ENCODE data around the gene STAMBPL1.
"Not testable (repeated sequence)": the region's sequence is repeated elsewhere in the genome, so short reads cannot be mapped to it uniquely, and the experiment has no call there.

STAMBPL1 gene

DNA sequence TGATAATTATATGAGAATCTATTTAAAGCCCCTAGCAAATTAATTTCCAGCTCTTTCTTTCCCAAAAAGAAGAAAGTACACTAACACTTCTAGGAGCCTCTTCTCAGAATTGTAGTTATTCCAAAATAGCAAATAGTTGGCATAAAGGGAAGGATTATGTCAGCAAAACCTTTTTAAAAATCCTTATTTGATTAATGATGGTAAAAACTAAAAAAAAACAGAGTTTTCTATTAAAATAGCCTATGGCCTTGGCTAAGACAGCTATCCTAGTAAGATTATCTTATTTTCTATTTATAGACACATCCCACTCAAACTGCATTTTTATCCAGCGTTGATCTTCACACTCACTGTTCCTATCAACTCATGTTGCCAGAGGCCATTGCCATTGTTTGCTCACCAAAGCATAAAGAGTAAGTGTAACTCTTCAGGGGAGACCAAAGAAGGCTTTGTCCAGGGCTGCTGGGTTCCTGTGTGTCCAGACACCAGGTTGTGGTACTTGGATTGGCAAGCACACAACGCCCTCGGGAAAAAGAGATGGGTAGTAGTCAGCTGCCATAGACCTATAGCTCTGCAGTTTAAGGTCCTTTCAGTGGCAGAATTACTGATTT is 41.0 kb downstream of the STAMBPL1 start:
- no peak for DNase-seq (ENCODE audit: low spot score)

DNA sequence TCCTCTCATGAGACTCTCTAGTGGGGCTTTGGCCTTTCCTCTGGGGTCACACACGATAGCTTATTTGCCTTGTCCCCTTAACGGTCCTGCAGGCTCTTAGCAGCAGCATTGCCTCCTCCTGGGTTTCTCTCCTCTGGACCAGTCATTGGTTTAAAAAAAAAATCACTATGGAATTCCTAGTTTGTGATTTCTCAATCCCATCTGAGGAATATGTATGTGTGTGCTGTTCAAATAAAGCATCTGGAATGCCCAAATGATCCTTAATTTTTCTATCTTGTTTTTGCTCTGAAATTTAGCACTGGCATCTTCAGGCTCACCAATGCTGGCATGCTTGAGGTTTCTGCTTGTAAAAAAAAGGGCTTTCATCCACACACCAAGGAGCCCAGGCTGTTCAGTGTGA is 42.0 kb downstream of the STAMBPL1 start:
- DNase-seq (ENCODE audit: low spot score) = no peak

DNA sequence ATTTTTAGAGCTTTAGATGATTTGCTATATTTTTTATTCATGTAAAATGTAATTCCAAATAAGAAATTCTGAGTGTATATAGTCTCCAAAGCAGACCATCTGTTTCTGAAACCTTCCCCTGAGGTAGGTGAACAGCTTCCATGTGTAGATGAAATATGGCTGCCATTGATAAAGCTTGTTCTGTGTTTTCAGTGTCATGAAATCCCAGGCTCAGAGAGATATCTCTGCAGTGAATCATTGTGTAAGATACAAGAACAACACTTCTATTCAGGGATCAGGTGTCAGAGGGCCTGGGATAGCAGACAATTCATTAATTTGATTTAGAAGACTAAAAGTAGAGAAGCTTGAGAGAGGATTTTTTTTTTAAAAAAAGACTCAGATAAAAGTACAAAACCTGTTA is 43.5 kb downstream of the STAMBPL1 start:
- DNase-seq (ENCODE audit: low spot score) = no peak

DNA sequence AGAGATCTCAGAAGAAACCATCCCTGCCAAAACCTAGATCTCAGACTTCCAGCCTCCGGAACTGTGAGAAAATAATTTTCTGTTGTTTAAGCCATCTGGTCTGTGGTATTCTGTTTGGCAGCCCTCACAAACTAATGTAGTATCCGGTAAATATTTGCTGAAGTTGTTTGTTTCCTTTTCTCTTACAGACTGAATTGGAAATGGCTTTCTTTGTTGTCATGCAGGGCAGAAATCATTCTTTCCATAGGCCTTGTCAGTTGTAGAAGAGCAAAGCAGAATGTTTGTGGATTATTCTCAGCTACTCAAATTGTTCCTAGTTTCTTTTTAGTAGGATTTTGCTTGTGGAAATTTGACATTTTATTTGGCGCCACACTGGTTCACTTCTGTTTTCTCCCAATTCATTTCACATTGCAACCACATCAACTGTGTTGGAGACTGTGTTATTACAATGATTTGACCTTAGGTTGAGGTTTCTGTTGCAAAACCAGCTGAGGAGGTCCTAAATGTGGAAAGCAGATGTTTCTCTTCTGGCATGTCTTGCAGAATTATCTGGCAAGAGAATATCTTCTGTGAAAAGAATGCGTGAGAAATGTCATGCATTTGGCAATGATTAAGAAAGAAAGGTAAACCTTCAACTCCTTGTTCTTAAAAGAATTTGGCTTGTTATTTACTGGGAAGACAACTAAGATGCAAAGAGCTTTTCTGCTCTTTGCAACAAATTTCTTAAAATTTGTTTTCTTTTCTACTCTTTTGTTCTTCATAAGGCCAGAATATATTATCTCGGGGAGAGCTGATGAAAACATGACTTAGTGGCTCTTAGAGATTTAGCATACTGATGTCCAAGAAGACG is 46.7 kb downstream of the STAMBPL1 start:
- DNase-seq (ENCODE audit: low spot score) = no peak

DNA sequence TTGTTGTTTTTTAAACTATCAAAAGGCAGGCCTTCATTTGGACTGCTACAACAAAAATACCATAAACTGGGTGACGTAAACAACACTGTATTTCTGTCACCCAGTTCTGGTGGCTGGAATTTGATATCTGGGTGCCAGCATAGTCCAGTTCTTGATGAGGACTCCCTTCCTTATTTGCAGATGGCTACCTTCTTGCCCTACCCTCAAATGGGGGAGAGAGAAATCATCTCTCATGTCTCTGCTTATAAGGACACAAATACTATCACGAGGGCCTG is 47.3 kb downstream of the STAMBPL1 start:
- DNase-seq (ENCODE audit: low spot score) = no peak

DNA sequence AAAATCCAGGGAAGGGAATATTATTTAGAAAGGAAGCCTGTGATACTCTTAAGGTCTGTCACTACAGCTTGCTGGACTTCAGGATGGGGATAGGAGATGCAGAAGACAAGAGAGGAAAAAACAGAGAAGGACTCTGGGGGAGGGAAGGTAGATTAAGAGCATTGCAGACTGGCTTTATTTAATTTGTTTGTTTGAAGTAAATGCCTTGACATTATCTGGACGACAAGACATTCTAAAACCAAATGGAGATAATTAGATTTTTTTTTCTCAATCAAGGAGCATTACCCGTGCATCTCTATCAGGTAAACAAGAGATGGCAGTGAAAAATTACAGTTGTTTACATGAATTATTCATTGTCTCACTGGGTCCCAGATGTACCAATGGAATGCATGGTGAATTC is 48.2 kb downstream of the STAMBPL1 start:
- no peak for DNase-seq (ENCODE audit: low spot score)

DNA sequence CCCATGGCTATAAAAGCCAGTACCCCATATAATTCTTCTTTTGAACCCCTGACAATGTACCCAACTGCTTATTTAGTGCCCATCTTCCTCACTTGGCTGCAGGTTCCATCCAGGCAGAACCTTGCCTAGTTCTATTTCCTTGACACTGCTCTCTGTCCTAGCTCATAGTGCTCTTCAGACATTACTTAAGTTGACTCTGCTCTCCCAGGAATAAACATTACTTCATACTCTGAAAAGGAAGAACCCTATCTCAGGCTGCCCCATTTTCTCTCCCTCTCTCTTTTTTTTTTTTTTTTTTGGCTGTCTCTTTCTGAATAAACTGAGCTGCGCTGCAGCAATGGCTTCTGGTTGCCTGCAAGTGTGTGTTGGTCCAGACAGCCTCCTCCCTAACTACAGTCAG is 51.5 kb downstream of the STAMBPL1 start:
- DNase-seq (ENCODE audit: low spot score) = no peak

DNA sequence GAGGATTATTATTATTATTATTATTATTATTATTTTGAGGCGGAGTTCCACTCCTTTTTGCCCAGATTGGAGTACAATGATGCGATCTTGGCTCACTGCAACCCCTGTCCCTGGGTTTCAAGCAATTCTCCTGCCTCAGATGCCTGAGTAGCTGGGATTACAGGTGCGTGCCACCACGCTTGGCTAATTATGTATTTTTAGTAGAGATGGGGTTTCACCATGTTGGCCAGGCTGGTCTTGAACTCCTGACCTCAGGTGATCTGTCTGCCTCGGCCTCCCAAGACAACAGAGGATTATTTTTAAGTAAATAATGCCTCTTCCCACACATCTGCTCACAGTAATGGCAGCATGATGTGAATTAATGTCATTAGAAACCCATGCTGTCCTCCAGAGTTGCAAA is 52.0 kb downstream of the STAMBPL1 start:
- DNase-seq (ENCODE audit: low spot score) = not testable (repeated sequence)

DNA sequence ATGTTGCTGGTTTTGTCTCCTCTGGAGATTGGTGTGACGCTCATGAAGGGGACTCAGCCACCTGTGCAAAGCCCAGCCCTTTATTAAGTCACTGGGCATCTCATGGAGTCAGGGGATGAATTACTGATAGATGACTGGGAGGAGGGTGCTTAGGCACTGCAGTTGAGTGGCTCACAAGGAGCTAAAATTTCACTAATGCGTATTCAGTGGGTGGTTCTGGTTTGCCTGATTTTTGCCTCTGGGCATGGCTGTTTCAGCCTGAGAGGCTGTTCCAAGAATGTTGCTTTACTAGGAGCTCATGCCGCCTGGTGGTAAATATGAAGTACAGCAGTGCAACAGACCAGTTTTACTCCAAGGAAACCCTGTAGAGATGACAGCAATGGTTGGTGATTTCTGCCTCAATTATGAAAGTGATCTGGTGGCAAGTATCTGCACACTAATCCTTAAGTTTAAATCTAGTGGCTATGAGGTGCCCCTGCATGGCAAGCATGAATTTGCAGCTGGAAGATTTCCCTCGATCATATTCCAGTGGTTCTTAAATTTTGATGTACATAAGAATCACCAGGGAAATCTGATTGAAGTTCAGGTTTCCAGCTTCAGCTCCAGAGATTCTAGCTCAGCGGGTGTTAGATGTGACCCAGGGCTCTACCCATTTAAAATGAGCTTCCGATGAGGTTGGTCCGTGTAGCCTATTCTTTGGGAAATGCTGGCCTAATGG is 52.7 kb downstream of the STAMBPL1 start:
- peak; percentile 83 for DNase-seq (ENCODE audit: low spot score)

DNA sequence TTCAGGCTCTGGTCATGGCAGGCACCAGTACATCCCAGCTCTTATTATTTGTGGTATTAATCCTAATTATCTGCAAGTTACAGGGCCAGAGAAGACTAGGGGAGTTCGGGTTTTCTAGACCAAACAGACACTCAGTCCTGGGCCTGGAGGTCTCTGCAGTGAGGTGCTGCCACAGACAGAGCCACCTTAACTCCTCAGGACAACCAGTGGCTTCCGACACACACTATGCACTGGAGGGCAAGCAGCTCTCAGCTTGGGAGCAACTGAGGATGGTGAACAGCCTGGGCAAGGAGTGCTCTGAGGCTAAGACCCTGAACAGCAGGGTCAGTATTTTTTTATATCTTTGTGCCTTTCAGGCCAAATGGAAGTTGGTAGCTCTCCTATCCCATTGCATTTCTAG is 53.5 kb downstream of the STAMBPL1 start:
- DNase-seq (ENCODE audit: low spot score) = no peak

DNA sequence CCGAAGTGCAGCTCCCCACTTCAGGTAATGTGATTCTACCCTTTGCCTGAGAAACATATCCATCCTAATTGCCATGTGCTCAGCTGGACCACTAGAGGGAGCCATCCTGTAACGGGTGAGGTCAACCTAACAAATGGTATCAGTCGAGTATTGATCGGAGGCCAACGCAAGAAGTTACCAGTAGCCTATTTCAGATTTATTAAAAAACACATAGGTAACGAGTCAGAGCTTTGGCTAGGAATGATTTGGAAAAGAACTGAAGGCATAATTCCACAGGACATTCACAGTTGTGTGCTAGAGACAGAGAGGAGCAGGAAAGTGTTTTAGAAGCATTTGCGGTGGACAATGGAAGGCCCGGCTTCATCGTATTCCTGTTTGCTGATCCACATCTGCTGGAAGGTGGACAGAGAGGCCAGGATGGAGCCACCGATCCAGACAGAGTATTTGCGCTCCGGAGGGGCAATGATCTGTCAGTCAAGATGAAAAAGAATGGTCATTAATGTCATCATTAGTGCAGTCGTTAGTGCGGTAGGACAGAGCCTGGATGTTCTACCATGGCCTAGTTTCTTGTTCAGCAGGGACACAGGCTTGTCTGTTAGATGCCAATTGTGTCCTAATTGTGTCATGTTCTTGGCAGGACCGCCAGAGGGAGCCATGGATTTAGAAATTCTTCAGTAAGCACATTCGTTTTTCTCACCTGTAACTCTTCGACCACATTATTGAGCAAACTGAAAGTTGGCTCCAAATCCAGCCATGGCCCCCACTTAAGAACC is 55.0 kb downstream of the STAMBPL1 start:
- DNase-seq (ENCODE audit: low spot score) = peak; percentile 85

DNA sequence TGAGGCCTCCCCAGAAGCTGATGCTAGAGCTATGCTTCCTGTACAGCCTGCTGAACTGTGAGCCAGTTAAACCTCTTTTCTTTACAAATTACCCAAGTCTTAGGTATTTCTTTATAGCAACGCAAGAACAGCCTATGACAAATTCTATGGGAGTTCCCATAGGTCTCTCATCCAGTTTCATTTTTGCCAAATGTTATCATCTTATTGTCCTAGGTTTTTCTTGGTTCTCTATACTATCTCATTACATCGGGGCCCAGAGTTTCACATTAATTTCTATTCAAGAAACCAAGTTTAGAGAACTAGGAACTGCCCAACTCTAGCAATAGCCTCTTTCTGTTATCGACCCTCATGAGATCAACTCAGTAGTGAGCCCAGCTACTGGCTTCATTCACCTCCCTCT is 56.6 kb downstream of the STAMBPL1 start:
- no peak for DNase-seq (ENCODE audit: low spot score)

DNA sequence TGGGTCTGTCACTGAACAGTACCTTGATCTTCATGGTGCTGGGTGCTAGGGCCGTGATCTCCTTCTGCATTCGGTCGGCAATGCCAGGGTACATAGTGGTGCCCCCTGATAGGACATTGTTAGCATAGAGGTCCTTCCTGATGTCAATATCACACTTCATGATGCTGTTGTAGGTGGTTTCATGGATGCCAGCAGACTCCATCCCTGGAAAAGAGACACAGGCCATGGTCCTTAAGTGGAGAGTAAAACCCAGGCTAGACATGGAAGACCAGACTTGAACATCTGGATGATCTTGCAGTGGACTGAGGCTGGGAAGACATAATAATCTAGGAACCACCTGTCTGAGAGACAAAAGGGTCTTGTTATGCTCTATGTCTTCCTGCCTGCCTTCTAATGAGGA is 58.0 kb downstream of the STAMBPL1 start:
- no peak for DNase-seq (ENCODE audit: low spot score)

DNA sequence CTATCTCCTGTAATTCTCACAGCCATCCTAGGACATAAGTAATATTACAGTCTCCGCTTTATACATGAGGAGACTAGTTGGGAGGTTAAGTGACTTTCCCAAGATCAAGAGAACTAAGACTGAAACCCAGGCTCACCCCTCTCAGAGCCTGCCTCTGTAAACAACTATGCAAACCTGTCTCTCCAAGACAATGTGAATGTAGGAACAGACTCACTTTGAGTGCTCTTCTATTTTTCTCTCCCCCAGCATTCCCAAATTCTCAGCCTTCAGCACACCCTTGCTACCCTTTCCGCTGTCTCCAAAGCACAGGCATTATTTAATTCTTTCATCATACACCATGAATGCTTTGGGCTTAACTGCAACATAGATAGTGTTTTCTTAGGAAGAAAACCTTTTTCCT is 58.9 kb downstream of the STAMBPL1 start:
- DNase-seq (ENCODE audit: low spot score) = no peak

DNA sequence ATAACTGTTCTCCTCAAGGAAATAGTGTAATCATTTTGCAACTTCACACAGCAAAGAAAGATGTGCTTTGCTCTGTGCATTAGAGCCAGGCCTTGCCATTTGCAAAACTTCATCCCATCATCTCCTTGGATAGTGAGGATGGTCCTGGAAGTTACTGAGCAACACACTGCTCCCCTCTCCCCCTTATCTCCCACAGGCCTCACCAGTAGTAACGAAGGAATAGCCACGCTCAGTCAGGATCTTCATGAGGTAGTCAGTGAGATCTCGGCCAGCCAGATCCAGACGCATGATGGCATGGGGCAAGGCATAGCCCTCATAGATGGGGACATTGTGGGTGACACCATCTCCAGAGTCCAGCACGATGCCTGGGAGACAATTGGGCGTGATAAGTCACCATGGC is 61.0 kb downstream of the STAMBPL1 start:
- DNase-seq (ENCODE audit: low spot score) = no peak

DNA sequence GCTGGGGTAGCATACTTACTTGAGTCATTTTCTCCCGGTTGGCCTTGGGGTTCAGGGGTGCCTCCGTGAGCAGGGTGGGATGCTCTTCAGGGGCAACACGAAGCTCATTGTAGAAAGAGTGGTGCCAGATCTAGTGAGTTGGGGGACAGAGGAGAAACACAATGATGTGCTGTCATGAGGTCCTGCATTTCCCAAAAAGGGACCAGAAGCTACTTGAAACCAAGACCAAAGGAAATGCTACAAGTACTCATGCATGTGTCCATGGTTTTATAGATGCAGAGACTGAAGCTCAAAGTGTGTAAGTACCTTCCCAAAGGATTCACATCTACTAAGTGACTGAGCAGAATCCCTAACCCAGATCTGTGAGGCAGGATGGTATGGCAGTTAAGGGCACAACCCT is 63.7 kb downstream of the STAMBPL1 start:
- DNase-seq (ENCODE audit: low spot score) = no peak

DNA sequence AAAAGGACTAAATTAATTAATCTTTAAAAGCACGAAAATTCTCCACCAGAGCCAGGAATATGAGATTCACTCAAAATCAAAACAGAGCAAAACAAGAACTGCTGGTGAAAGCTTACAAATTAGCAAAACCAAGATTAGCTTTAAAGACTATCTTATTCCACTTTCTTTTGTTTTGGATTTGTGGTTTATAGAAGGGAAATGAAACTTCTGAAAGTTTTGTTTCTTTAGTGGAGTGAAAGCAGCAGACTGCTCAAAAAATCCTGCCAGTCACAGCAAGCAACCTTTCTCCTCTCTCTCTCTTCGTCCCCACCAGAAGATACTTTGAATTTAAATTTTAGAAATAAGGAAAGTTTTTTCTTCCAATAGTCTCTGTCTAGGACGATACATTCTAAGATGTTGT is 64.8 kb downstream of the STAMBPL1 start:
- DNase-seq (ENCODE audit: low spot score) = peak; percentile 9

DNA sequence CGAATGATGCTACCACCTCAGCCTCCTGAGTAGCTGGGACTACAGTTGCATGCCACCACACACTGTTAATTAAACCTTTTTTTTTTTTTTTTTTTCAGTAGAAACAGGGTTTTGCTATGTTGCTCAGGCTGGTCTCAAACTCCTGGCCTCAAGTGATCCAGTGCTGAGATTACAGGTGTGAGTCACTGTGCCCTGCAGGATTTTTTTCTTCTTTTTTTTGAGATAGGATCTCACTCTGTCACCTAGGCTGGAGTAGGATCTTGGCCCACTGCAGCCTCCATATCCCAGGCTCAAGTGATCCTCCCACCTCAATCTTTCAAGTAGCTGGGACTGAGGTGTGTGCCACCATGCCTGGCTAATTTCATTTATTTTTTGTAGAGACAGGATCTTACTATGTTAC is 66.2 kb downstream of the STAMBPL1 start:
- no peak for DNase-seq (ENCODE audit: low spot score)

DNA sequence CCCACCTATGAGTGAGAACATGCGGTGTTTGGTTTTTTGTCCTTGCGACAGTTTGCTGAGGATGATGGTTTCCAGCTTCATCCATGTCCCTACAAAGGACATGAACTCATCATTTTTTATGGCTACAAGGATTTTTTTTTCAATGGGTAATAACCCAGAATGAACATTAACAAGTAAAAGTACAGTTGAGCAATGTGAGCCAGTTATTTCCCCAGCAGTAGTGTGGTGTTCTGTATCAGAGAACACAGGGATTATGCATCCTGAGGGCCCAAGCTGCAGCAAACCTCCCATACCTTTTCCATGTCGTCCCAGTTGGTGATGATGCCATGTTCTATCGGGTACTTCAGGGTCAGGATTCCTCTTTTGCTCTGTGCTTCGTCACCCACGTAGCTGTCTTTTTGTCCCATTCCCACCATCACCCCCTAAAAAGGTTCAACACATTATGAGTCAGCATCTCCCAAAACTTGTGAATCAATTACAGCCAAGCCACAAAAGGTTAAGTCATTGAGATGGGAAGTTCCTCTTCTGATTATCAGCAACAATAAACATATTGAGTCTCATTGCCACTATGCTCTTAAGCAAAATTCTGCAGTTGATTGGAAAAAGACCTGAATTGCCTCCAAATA is 67.0 kb downstream of the STAMBPL1 start:
- DNase-seq (ENCODE audit: low spot score) = no peak

DNA sequence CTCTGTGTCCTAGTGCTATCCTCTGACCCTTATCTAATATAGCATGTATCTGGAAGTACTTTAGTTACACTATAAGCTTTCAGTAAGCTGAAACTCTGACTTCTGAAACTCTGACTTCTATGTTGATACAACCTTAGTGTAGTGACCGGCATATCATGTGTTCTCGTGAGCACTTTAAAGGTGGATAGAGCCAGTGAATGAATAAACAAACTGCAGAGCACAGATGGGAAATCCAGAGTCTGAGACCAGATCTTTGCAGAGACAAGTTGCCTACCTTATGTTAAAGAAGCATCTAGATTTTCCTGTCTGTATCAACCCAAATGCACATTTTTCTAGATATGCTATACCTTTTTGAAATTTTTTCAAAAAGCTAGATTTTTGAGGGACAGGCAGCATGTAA is 69.0 kb downstream of the STAMBPL1 start:
- DNase-seq (ENCODE audit: low spot score) = no peak

DNA sequence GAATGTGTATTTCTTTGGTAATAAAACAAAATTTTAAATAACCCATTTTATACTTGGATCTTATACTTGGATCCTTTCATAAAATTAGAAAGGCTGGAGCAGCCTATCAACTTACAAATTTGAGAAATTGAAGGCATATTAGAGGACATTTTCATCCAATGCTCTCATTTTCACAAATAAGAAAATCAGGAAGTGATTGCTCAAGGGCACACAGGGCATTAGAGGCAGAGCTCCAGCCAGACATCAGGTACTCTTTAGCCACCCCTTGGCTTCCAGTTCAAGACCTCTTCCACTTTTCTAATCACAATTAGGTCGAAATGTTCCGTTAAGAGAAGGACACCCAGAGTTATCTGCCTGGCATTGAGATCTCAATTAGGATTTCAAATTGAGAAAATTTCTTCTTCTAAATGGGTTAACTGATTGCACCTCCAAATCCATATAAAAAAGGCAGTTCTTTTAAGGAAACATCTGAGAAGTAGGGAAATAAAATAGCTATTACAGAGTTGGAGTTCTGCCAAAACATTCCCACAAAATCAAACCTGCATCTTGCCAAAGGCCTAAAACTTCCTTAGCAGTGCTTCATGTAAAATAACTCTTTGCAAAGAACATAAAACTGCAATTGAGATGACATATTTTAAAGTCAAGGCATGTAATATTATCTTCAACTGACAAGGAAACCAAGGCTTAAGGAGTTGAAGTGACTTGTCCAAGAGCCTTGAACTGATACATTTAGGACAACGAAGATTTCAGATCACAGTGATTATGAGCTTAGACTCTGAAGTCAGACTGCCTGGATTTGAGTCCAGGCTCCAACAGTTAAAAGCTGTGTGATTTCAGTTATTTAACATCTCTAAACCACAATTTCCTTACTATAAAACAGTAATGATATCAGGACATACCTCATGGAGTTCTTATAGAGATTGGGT is 70.1 kb downstream of the STAMBPL1 start:
- no peak for DNase-seq (ENCODE audit: low spot score)

All from NAMALWA (cell line).